ENCODE data around the gene QDPR.
"Not testable (repeated sequence)": the region's sequence is repeated elsewhere in the genome, so short reads cannot be mapped to it uniquely, and the experiment has no call there.

Gene QDPR

DNA sequence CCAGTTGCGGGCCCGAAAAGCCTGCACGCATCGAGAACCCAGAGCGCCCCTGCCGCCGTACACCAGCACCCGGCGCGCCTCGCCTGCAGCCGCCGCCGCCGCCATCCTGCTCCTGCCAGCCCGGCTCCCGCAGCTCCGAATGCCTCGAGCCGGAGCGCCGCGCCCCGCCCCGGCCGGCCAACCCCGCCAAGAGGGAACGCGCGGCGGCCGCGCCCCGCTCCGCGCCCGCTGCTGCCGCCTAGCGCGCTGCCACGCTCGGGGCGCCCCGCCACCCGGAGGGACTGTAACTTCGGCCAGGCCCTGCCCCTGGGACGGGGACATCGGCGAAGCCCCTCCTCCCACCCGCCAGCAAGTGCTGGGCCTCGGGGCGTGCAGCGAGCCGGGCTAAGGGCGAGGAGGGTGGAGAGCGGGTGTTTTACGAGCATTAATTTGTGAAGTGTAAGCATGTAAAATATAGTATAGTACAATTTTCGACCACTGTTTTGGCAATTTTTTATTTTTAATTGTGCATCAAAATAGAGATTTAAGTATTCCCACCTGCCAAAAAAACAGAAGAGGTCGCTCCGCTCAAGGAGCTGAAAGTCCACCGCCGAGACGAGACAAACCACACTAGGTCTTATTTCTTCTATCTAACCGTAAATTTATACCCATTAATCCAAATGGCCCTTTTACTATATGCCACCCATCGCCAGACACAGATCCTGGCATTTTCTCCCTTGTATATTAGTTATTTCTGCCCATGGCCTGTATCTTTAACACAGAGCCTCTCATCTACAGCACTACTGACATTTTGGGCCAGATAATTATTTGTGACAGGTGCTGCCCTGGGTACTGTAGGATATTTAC, at the start of gene QDPR:
TSS of gene QDPR (minus strand) at position 141 of the 846 bp plus-strand sequence. CDS start at position 105, 36 bp downstream.
- peak; percentile 66 to 78 for DNase-seq (ENCODE audit: low read depth in 2 of 2)

DNA sequence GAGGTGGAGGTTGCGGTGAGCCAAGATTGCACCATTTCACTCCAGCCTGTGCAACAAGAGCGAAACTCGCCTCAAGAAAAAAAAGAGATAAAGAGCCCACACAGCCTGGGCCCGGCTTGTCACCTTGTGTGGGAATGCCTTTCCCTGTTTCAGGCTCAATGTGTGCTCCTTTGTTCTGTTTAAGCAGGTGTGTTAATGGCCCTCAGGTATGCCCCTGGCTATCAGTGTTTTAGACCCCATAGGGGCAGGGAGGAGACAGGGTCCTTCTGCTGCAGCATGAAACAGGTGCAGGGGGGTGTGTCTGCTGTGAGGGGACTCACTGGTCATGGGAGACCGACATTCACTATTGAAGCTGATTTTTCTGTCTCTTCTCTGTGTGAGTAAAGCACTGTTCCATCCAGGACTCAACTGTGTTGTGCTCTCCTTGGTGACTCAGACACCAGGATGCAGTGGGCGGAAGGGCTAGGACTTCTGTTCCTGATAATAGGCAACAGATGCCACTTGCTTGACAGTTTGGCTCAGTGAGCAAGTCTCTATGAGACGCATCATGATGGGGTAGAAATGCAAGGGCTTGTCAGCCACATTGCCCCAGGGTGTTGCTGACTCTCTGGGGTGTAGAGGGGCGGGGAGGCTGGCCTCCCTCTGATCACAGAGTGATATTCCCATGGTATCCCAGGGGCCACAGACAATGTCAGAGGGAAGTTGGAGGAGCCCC, 49.5 kb upstream of the QDPR start:
- no peak for DNase-seq (ENCODE audit: low read depth in 2 of 2)

DNA sequence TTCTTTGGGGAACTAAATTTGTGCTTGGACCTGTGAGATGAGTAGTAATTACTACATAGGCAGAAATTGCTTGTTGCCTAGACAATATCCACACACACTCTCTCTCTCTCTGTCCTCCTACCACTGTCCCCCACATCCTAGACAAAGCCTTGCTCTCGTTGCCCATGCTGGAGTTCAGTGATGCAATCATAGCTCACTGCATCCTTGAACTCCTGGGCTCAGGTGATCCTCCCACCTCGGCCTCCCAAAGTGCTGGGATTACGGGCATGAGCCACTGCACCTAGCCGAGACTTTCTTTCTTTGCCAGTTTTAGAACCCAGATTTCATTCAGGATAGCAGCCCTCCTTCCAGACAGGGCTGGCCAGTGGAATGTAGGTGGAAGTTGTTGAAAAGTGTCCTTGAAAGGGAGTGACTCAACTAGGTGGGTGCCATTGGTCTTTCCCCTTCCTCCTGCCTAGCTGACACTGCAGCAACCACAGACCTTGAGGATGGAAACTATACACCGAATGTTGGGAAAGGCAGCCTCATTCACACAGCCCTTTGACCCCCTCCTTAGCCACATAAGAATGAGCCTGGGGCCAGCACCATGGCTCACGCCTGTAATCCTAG, 48.3 kb upstream of the QDPR start:
- DNase-seq (ENCODE audit: low read depth in 2 of 2), result no peak

DNA sequence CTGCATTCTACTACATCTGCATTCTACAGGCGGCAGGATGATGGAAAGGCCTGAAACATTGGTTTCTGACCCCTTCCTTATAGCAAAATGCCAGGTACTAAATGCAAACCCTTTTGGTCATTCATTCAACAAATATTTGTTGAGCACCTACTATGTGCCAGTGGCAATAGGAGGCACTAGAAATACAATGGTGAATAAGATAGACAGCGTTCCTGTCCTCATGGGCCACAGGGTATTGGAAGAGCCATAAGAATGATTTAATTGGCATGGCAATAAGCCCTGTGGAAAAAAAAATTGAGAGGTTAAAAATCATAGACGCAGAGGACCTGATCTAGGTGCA, 47.8 kb upstream of the QDPR start:
- DNase-seq (ENCODE audit: low read depth in 2 of 2), result no peak

DNA sequence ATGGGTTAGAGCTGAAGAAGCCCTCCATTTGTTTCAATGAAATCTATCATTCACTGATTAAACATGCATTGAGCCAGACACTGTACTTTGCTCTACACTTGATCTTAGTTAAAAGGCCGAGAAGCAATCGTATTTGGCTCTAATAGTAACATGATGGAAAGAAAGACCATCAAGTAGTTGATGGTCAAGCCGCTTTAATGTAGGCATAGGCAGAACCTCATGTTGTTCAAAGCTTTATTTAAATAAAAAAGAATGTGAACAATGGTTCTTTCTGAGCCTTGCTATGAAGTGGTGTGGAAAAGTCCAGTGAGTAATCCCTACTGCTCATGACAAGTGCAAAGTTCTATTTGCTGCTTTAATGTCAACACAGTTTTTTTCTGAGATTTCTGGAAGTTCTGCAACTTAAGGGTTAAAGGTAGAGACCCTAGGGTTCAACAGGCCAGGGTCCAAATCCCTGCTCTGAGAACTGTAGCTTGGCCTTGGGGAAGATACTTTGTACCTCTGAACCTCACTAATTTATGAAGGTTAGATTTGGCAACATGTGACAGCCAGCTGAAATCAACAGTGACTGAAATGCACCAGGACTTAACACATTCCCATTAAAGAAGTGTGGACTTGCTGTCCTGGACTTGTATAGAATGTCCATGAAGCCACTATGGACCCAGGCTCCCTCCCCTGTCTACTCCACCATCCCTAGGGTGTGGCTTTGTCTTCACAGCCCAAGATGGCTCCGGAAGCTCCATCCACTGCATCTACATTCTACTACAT, 47.2 kb upstream of the QDPR start:
- DNase-seq (ENCODE audit: low read depth in 2 of 2), result no peak

DNA sequence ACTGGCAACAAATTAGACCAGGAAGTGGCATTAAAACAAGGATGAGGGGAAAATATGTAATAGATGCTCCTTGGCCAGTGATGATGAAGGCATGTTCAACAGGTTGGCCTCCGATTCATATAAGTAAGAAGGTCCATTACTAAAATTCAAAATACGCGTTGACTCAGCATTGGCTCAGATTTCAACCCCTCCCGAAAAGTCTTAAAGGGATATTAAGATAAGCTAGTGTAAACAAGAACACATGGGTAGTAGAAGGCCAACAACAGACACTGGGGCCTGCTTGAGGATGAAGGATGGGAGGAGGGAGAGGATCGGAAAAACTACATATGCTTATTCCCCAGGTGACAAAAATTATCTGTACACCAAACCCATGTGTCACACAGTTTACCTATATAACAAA, 46.0 kb upstream of the QDPR start:
- no peak for DNase-seq (ENCODE audit: low read depth in 2 of 2)

DNA sequence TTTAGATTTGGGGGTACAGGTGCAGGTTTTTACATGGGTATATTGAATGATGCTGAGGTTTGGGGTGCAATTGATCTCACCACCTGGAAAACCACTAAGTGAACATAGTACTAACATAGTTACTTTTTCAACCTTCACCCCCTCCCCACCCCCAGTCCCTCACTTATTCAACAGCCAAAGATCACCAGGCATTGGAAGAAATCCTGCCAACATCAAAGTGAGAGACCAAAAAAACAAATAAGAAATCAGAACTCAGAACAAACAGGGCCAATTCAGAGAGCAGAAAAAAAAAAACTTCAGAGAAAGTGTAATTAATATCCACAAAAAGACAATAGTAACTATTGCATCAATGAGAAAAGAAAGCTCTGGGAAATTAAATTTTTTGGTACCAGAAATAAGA, 44.6 kb upstream of the QDPR start:
- no peak for DNase-seq (ENCODE audit: low read depth in 2 of 2)

DNA sequence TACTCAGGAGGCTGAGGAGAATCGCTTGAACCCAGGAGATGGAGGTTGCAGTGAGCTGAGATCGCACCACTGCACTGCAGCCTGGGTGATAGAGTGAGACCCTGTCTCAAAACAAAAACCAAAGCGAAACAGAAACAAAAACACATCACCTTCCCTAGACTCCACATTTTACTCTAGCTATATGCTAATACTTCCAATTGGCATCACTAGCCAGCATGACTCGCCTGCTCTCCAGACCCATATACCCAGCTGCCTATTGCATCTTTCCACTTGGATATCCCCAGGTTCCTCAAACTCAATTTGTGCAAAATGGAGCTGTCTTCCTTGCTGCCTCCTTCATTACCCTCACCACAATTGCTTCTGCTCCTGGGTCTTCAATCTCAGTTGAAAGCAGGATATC, 42.7 kb upstream of the QDPR start:
- DNase-seq (ENCODE audit: low read depth in 2 of 2), result no peak

DNA sequence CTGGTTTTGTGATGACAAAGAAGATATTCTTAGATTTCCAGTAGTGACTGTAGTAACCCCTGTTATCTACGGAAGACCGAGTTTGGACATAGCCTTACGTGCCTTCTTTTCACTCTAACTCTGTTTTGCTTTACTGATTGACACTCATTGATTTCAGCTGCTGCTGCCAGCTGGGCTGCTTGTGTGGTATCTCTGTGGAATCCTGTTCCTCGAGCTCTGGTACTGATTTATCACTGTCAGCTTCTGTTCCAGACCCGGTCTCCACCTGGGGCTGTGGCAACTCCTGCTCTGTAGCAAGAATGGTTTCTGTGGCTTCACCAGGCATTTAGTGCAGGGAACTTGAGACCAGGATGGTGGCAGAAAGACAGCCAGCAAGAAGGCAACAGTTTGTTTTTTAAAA, 40.5 kb upstream of the QDPR start:
- no peak for DNase-seq (ENCODE audit: low read depth in 2 of 2)

DNA sequence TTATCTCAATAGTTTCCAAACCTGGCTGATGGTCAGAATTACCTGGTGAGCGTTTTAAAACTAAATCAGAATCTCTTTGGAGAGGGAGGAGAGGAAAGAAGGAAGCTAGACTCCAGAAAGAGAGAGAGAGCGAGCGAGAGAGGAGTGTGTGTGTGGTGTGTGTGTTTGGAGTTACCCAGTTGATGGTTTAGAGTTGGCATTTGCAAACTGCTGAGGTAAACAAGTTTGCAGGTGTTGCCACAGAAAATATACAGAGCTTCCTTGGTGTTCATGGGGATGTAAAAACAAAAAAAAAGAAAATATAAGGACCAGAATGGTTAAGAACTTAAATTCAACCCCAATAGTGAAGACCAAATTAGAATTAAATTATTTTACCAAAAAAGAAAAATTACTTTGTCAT, 38.7 kb upstream of the QDPR start:
- no peak for DNase-seq (ENCODE audit: low read depth in 2 of 2)

DNA sequence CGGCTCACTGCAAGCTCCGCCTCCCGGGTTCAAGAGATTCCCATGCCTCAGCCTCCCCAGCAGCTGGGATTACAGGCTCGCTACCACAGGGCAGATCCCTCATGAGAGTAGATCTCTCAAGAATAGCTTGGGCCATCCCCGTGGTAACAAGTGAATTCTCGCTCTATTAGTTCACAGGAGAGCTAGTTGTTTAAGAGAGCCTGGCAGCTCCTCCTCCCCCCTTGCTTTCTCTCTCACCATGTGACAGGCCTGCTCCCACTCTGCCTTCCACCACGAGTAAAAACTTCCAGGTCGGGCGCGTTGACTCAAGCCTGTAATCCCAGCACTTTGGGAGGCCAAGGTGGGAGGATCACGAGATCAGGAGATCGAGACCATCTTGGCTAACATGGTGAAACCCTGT, 34.8 kb upstream of the QDPR start:
- no peak for DNase-seq (ENCODE audit: low read depth in 2 of 2)

DNA sequence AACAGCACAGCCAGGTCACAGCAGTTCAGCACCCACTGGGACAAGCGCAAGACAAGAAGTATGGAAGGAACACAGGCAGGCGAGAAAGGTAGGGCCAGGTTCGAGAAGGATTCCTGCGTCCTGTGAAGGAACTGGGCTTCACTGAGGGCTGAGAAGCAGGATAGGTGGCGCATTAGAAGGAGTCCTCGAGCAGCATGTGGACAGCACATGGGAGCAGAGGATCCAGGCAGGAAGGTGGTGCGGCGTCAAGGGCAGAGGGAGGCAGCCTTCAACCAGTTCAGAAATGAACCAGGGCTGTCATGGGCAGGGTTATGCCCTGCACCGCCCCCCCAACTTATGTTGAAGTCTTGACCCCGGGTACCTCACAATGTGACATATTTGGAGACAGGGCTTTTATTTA, 34.3 kb upstream of the QDPR start:
- DNase-seq (ENCODE audit: low read depth in 2 of 2), result no peak

DNA sequence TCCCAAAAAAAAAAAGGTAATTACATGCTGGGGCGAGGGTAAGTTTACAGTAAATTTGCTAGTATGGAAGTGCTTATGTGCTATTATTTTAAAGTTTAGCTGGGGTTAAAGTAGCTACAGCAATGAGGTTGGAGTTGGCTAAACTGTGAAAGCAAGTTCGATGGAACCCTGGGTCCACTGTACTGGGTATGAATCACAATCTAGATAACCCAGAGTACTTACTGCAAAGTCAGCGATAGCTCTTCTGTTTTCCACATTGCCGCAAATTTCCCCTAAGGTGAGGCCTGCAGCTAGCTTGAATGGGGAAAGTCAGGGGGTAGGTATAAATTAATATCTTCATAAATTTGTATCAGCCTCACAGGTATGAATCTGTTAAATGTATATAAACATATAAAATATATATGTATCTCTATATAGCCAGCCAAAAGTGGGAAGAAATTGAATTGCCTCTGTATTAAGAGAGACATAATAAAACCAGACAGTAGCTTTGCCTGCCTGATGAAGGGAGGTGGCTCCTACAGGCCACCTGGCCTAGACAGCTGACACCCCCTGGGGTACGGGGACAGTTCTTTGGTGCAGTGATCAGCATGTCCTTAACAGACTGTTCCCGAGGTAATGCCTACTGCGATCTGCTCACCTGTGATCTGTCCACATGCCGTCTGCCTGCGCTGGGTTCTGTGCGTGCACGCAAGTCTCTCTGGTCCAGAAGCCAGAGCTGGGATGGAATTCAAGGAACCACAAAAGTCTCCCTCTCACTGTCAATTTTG, 33.7 kb upstream of the QDPR start:
- no peak for DNase-seq (ENCODE audit: low read depth in 2 of 2)

DNA sequence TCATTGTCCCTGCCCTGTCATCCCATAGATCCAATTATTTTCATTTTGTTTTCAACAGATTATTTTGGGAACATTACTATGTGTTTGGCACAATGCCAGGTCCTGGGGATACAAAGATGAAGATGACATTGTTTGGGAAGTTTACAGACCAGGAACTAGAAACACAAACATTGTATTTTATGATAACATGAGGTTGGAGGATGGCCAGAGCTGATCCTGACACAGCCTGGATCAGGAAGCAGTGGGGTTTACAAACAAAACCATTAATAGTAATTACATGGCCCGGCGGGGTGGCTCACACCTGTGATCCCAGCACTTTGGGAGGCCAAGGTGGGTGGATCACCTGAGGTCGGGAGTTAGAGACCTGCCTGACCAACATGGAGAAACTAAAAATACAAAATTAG, 32.9 kb upstream of the QDPR start:
- no peak for DNase-seq (ENCODE audit: low read depth in 2 of 2)

DNA sequence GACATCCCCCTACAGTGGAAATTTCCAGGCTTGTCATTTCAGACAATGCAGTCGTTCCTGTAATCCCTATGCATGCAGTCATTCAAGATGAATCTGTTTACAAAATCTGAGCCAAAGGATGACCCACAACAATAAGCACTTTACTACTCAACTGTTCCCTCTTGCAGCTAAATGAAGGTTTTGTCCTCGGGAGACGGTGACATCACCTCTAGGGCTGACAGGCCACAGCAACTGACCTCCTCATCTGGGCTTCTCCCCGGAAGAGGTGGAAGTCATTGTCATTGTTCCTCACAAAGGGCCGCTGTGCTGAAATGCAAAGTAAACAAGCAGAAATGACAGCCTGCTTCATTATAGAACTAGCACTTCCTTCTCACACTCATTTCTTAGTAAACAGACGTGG, 32.3 kb upstream of the QDPR start:
- no peak for DNase-seq (ENCODE audit: low read depth in 2 of 2)

DNA sequence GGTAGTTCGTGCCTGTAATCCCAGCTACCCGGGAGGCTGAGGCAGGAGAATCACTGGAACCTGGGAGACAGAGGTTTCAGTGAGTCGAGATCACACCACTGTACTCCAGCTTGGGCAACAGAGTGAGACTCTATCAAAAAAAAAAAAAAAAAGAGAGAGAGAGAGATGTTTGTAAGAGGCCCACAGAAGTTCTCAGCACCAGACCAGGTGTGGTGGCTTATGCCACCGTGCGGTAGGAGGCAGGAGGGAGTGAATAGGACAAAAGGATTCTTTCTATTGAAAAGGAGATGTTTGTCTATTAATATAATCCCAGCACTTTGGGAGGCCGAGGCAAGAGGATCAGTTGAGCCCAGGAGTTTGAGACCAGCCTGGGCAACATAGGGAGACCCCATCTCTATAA, 25.2 kb upstream of the QDPR start:
- not testable (repeated sequence) for DNase-seq (ENCODE audit: low read depth in 2 of 2)

DNA sequence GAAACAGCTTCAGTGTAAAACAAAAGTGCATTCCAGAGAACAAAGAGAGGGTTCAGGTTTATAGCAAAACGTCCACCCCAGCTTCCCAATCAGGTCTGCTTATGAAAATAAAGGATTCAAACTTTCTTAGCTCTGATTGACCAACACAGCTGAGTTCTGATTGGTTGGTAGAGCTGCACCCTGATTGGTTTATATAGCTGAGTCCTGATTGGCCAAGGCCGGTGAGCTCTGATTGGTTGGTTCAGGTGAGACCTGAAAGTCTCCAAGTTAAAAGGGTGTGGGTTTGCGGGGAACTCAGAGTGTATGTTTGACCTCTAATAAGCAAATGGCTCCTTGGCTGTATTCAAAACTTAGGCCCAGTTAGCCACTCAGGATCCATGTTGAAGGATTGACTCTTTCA, 24.0 kb upstream of the QDPR start:
- no peak for DNase-seq (ENCODE audit: low read depth in 2 of 2)

DNA sequence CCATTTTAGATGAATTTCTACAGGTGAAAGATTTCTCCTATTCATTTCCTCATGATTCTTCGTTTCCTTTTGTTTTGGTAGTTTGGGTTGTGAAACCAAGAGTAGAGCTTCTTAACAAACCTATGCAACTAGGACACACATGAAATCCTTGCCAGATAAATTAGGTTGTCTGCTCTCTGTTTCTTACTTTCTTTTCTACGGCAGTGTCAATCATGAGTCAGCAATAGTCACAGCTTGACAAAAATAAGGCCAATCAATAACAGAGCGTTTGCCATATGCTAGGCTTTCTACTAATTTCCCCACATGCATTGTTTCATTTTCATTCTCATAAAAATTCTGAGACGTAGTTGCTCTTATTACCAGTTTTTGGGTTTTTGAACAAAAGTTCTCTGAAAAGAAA, 23.4 kb upstream of the QDPR start:
- DNase-seq (ENCODE audit: low read depth in 2 of 2), result no peak

DNA sequence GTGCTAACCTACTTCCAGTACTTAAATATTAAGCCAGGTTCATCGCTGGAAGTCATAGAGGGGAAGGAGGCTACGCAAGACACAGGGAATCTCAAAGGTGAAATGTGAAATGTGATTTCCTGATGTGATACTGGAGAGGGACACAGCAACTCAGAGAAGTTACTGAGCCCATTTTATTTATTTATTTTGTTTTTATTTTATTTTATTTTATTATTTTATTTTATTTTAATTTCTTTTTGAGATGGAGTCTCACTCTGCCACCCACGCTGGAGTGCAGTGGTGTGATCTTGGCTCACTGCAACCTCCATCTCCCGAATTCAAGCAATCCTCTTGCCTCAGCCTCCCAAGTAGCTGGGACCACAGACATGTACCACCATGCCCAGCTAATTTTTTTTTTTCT, 22.8 kb upstream of the QDPR start:
- no peak for DNase-seq (ENCODE audit: low read depth in 2 of 2)

DNA sequence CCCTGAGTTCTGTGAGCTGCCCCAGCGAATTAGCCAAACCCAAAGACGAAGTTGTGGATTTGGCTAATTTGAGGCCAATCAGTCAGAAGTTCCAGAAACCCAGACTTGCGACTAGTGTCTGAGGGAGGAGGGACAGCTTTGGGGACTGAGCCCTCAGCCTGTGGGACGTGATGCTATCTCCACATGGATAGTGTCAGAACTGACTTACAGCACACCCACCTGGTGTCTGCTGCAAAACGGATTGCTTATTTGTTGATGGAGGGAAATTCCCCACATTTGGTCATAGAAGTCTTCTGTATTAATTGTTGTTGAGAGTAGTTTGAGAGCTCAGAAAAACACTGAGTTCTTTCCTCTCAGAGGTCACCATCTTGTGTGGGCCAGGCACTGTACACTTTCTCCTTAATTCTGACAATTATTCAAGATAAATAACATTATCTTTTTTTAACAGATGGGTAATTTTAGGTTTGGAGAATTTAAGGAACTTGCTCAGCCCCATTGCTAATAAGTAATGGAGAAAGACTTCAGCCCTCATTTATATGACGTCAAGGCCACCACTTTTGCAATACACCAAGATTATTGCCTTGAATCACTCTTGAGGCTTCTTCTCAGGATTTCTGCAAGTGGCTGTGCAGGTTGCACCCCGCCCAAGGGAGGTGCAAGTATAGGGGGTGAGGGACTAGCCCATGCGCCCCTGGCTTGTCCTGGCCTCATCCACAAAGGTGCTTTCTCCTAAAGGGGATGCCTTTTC, 19.8 kb upstream of the QDPR start:
- no peak for DNase-seq (ENCODE audit: low read depth in 2 of 2)
